Measurements from ENCODE around the gene ISM1.

Gene ISM1

GRCh38 chr20:13318871-13319521 lies 97.9 kb downstream of the ISM1 start:
- no peak for DNase-seq

GRCh38 chr20:13320702-13321101 lies 99.6 kb downstream of the ISM1 start:
- DNase-seq: no peak

GRCh38 chr20:13321416-13321815 lies 100.3 kb downstream of the ISM1 start:
- no peak for DNase-seq

- no peak for DNase-seq
These were observed 101.1 kb downstream of the ISM1 start for GRCh38 chr20:13322198-13322597.

GRCh38 chr20:13322621-13323020 lies 101.5 kb downstream of the ISM1 start:
- DNase-seq: no peak

GRCh38 chr20:13325033-13325432 lies 104.0 kb downstream of the ISM1 start:
- no peak for DNase-seq

- no peak for DNase-seq
These were observed 104.8 kb downstream of the ISM1 start for GRCh38 chr20:13325796-13326340.

GRCh38 chr20:13331536-13331935 lies 110.5 kb downstream of the ISM1 start:
- DNase-seq: no peak

- DNase-seq: no peak
These were observed 112.0 kb downstream of the ISM1 start for GRCh38 chr20:13333036-13333435.

- no peak for DNase-seq
These were observed 112.7 kb downstream of the ISM1 start for GRCh38 chr20:13333793-13334192.

GRCh38 chr20:13336308-13337089 lies 115.4 kb downstream of the ISM1 start:
- DNase-seq: no peak

GRCh38 chr20:13337090-13337784 lies 116.2 kb downstream of the ISM1 start:
- no peak for DNase-seq

- no peak for DNase-seq
These were observed 117.1 kb downstream of the ISM1 start for GRCh38 chr20:13338097-13338661.

GRCh38 chr20:13338999-13339411 lies 117.9 kb downstream of the ISM1 start:
- no peak for DNase-seq

GRCh38 chr20:13340088-13340487 lies 119.0 kb downstream of the ISM1 start:
- no peak for DNase-seq

GRCh38 chr20:13341737-13342393 lies 120.8 kb downstream of the ISM1 start:
- no peak for DNase-seq

GRCh38 chr20:13342469-13343242 lies 121.6 kb downstream of the ISM1 start:
- no peak for DNase-seq

- DNase-seq: no peak
These were observed 123.6 kb downstream of the ISM1 start for GRCh38 chr20:13344671-13345070.

GRCh38 chr20:13348311-13349234 lies 127.5 kb downstream of the ISM1 start:
- DNase-seq: no peak

- DNase-seq: no peak
These were observed 128.1 kb downstream of the ISM1 start for GRCh38 chr20:13349235-13349604.
